HG02571 (cell line): ENCODE data around the gene OR10H4.
"Not testable (repeated sequence)": the region's sequence is repeated elsewhere in the genome, so short reads cannot be mapped to it uniquely, and the experiment has no call there.

ENCODE experiments used
- ATAC-seq: cut with Tn5 transposase; IDR thresholded peaks from one replicate; pipeline ENCODE4 v1.9.1; 2021; ENCODE audit warnings: mild to moderate bottlenecking, moderate library complexity; ENCODE audit not compliant: unreplicated experiment

The OR10H4 gene

DNA sequence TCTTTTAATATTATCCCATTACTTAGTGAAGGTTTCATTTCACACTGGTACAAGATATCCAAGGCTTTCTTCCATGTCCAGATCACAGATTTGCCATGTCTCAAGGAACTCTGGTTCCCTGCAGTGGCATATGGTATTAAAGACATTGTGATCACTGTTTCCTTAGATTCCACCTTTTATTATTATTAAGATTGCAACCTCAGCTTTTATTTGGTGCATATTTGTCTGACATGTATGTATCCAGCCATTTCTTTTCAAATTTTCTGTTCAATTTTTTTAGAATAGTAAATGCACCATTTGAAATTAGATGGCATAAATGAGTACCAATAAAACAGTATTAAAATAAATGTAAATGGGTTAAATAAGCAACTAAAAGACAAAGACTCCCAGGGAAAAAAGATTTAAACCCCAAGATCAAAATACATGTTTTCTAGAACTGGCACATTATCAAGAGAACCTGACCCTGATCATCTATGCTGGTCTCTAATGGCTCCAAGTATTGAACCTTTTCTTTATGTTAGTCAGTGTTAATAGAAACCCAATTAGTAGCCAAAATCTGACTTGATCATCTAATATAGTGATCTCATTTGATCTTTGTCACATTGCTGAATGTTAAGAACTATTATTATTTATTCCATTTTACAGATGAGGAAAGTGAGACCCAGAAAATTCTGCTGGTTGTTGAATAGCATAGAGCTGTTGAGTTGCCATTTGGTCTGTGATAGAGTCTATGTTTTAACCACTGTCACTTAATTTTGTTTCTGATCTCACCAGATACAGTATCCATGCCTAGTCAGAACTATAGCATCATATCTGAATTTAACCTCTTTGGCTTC is at the start of gene OR10H4:
TSS of gene OR10H4 (plus strand) at position 786 of the 836 bp plus-strand sequence. CDS start at position 786, 0 bp downstream.
- no peak for ATAC-seq

- not testable (repeated sequence) for ATAC-seq
Measured at GRCh38 chr19:15899561-15899960, 49.2 kb upstream of the OR10H4 start.

DNA sequence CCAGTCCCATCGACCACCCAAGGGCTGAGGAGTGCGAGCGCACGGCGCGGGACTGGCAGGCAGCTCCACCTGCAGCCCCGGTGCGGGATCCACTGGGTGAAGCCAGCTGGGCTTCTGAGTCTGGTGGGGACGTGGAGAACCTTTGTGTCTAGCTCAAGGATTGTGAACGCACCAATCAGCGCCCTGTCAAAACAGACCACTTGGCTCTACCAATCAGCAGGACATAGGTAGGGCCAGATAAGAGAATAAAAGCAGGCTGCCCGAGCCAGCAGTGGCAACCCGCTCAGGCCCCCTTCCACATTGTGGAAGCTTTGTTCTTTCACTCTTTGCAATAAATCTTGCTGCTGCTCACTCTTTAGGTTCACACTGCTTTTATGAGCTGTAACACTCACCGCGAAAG is 48.8 kb upstream of the OR10H4 start:
- ATAC-seq, result not testable (repeated sequence)

- no peak for ATAC-seq
Measured at GRCh38 chr19:15900504-15900903, 48.3 kb upstream of the OR10H4 start.

DNA sequence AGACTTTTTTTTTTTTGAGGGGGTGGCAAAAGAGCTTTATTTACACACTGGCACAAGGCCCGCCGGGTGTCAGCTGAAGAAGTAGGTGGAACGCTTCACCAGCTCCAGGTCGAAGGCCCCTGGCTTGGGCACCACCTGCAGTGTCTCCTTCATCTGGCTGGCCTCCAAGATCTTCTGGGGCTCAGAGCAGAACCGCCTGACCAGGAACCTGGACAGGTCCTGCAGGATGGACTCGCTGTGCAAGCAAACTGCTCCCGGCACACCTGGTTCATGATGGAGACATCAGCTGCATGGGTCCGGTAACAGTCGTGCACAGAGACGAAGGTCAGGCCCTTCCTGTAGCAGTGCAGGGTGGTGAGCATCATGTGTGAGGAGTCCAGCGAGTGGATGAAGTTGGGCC is 46.6 kb upstream of the OR10H4 start:
- no peak for ATAC-seq

DNA sequence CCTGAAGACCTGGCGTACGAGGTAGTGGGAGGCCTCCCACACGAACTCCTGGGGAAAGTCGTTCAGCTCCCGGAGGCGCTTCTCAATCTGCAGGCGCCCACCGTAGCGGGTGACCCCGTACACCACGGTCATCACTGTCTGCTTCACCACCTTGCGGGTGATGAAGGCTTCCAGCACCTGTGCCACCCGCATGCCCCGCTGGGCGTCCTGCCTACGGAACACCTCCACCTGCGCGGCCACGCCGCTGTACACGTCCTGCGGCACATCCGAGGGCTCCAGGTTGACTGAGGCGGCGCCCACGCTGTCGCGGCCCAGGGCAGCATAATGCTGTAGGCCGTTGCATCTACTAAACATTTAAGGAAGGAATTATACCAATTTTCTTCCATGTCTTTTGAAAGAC is 45.9 kb upstream of the OR10H4 start:
- ATAC-seq, result not testable (repeated sequence)

DNA sequence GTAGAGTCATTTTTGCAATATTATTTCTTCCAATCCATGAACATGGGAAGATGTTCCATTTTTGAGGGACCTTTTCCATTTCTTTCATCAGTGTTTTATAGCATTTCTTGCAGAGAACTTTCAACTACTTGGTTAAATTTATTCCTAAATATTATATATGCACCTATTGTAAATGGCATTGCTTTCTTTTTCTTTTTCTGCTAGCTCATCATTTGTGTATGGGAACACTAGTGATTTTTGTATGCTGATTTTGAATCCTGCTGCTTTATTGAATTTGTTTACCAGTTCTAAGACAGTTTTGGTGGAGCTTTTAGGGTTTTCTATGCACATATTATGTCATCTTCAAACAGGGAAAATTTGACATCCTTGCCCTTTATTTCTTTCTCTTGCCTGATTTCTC is 43.8 kb upstream of the OR10H4 start:
- ATAC-seq, result no peak

GRCh38 chr19:15911599-15912235 is 37.1 kb upstream of the OR10H4 start:
- ATAC-seq, result no peak

- no peak for ATAC-seq
Measured at GRCh38 chr19:15913384-15913783, 35.4 kb upstream of the OR10H4 start.

- ATAC-seq, result no peak
Measured at GRCh38 chr19:15913830-15914229, 35.0 kb upstream of the OR10H4 start.

- no peak for ATAC-seq
Measured at GRCh38 chr19:15915109-15915508, 33.7 kb upstream of the OR10H4 start.

DNA sequence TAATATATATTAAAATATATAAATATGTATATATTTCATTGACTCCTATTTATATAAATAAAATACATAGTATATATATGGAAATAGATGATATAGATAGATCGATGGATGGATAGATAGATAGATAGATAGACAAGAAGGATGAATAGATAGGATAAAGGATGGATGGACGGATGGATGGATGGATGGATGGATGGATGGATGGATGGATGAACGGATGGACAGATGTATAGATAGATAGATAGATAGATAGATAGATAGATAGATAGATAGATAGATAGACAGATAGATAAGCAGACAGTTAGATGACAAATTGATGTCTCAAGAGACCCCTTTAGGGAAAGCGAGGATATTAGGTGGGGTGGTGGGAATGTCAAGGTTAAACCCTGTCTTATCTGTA is 29.6 kb upstream of the OR10H4 start:
- no peak for ATAC-seq

DNA sequence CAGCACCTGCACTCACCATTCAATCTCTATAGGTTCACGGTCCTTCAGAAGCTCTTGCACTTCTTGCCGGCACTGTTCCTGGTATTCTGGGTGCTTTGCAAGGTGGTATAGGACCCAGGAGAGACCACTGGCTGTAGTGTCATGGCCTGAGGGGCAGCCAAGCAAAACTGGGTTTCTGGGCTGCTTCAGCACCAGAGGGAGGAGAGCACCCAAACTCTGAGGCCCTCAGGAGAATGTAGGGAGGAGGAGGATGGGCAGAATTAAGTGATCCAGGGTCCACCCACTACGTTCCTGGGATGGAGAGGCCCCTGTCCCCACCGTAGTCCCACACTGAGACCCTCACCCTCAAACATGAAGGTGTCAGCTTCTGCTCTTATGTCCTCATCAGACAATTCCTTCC is 26.8 kb upstream of the OR10H4 start:
- ATAC-seq, result no peak

GRCh38 chr19:15923702-15924101 is 25.1 kb upstream of the OR10H4 start:
- ATAC-seq, result no peak

- no peak for ATAC-seq
Measured at GRCh38 chr19:15926484-15926883, 22.3 kb upstream of the OR10H4 start.

GRCh38 chr19:15928321-15928720 is 20.5 kb upstream of the OR10H4 start:
- no peak for ATAC-seq

- ATAC-seq, result not testable (repeated sequence)
Measured at GRCh38 chr19:15933761-15934331, 15.0 kb upstream of the OR10H4 start.

DNA sequence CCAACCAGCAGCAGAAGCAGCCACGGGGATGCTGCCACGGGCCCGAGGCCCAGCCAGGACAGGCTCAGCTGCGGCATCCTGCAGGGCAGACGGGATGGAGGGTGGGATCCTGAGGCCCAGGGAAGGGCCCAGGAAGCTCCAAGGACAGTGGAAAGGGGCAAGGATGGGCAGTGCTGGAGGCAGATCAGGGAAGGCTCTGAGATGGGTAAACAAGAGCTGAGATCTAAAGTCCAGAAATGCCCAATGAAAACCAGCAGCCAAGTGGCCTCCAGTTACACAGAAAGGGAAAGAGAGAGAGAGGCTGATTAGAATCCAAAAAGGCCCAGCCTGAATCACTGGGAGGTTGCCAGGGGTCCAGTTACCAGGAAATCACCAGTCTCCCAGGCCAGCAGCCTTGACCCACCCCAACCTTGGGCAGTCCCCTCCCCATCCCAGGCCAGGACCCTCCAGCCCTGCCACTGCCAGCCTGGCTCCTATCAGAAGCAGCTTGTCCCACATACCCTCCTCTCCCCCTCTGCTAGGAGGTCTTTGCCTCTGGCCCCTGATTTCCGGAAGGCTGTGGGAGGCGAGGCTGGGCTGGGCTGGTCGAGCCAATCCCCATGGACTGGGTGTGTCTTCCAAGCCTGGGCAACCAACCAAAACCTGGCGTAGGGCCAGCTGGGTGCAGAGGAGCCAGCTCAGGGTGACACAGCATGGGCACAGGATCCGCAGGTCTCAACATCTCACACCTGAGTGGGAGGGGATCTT is 14.3 kb upstream of the OR10H4 start, which contains the start of gene CYP4F11:
TSS of gene CYP4F11 (minus strand) at position 198 of the 747 bp plus-strand sequence. CDS start at position 77, 121 bp downstream.
- ATAC-seq, result no peak

- ATAC-seq, result no peak
Measured at GRCh38 chr19:15935167-15935702, 13.6 kb upstream of the OR10H4 start.

GRCh38 chr19:15936173-15936572 is 12.6 kb upstream of the OR10H4 start:
- no peak for ATAC-seq

DNA sequence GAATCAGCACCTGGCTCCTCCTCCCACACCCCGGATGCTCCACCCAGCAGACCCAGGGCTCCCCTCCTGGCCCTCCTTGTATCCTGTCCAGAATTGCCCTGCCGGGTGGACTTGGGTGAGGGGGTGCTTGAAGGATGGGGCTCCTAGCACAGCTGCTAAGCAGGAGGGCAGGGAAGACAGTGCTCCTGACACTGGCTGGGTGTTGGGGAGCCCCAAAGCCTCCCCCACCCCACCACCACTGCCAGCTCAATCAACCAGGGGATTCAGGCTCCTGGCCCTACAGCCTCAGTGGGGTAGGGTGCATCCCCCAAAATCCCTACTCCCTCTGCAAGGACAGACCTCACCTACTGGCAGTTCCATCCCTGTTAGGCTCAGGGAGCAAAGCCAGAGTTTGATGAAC is 11.9 kb upstream of the OR10H4 start:
- no peak for ATAC-seq
